ENCODE measurements around the gene MTA3.
"Not testable (repeated sequence)": the region's sequence is repeated elsewhere in the genome, so short reads cannot be mapped to it uniquely, and the experiment has no call there.

MTA3 gene

DNA sequence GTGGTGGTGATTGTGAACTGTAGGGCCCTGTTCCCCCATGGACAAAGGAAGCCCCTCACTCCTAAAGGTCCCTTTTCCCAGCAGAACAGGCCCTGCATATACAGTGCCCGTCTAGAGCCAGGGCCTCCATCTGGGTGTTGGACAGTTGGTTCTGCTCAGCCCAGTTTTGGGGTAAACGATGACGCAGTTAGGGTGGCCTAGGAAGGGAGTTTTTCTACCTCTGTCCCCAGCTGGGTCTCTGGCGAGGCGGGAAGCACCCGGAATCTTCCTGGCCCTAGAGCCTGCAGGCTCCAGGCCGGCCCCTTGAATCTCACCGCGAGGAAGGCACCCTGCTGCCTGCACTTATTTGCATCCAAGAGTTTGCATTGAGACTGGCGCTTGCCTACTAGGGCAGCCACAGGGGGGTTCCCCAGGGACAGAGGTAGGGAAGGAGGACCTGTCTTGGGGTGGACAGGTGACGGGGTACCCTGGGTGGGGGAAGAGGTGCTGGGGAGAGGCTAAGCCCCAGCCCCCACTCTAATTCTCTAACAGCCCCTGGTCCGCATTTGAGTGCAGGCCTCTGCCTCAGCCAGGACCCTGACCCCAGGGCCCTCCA, 529 bp upstream of the MTA3 start:
- DNase-seq (ENCODE audit: low spot score), result no peak

DNA sequence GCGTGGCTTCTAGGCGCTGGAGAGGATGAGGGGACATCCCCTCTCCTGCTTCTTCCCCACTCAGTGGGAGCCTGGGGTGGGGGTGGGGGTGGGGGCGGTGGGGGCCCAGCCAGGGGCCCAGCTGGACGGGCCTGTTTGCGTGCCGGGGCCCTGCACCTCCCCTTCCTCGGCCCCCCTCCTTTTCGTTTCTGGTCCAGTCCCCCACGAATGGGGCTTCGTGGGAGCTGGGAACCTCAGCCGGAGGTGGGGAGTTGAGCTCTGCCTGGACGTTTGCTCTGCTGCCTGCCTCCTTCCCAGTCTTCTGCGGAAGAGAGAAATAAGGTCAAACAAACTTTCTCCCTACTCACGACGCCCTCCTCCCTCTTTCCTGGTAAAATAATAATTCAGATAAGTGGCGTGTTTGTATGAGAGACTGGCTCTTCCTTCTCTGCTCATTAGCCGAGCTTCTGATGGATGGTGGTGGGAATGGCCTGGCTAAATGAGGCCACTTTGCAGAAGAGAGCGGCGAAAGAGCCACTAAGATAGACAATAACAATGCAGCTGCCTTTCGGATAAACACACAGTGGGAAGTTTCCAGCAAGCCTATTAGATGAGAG, 782 bp downstream of the MTA3 start:
- DNase-seq (ENCODE audit: low spot score), result no peak

DNA sequence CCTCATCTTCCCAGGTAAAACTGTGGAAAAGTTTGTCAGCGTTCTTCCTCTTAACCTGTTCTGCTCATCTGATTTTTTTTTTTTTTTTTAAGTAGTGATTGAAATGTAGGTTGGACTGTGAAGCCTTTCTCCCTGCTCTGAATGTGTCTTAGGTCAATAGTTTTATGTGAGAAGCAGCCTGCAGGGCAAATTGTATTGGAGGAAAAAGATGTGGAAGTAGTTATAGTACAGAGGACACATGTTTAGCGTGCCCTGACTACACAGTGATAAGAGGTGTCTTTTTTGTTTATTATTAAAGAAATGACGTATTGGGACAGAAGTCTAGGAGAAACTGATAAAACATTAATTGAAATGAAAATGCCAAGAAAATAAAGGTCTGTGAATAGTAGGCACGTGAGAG, 1.5 kb downstream of the MTA3 start:
- no peak for DNase-seq (ENCODE audit: low spot score)

DNA sequence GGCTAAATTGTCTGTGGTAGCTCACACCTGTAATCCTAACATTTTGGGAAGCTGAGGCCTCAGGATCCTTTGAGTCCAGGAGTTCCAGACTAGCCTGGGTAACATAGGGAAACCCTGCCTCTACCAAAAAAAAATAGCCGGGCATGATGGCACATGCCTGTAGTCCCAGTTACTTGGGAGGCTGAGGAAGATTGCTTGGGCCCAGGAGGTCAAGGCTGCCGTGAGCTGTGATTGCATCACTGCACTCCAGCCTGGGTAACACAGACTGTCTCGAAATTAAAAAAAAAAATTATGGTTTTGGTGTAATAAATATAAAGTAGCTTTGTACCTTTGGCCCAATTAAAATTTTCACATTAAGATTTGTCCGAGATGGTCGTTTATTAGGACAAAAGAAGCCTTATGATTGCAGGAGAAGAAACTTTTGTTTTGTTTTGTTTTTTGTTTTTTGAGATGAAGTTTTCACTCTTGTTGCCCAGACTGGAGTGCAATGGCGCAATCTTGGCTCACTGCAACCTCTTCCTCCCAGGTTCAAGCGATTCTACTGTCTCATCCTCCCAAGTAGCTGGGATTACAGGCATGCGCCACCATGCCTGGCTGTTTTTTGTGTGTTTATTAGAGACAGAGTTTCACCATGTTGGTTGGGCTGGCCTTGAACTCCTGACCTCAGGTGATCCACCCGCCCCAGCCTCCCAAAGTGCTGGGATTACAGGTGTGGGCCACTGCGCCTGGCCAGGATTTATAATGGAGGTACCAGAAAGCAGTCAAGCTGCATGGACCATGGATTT, 4.1 kb downstream of the MTA3 start:
- no peak for DNase-seq (ENCODE audit: low spot score)

DNA sequence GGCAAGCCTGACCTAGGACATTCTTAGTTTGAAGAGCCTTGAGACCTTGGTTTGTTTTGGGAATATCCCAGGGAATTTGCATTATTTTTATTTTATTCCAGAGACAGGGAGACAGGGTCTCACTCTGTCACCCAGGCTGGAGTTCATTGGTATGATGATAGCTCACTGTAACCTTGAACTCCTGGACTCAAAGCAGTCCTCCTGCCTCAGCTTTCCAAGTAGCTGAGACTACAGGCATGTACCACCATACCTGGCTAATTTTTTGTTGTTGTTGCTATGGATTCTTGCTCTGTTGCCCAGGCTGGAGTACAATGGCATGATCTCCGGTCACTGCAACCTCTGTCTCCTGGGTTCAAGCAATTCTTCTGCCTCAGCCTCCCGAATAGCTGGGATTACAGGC, 4.8 kb downstream of the MTA3 start:
- no peak for DNase-seq (ENCODE audit: low spot score)

DNA sequence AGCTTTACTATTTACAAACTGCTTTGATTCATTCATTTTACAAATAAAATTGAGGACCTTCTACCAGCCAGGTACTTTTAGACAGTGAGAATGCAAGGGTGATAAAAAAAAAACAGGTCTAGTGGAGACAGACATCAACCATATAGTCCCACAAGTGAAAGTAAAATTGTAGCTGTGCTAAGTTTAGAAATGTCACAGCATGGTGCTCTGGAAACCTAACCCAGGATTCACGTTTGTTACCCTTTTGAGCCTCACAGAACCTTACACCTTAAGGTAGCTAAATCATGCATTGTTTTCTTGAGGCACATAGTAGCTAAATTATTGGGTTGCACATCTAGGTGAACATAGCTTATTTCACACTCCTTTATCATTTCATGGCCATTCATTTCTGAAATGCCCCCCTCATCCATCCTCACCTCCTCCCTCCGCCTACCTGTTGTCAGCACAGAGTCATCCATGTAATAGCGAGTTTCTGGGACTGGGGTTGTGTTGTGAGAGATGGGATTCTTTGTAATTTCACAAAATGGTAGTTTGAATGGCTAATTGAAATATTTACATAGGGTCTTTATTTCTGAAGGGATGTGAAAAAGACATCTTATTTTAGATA, 7.1 kb downstream of the MTA3 start:
- DNase-seq (ENCODE audit: low spot score), result no peak

DNA sequence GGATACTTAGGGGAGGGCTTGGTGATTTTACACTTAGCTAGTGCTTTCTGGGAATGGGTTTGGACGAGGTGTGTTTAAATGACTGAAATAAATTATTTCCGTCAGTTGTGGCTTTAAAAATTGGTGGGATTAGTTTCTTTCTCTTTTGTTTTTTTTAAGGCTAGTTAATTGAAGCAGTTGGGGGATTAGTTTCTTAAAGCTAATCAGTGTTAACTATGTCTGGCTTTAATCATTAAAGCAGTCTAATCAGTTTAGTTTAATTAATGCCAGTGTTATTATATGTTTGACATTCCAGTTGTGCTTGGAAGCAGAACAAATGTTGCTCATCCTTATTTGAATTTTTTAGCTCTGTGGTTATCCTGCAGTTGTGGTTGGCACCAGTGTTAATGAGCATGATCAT, 10.2 kb downstream of the MTA3 start:
- DNase-seq (ENCODE audit: low spot score), result no peak

DNA sequence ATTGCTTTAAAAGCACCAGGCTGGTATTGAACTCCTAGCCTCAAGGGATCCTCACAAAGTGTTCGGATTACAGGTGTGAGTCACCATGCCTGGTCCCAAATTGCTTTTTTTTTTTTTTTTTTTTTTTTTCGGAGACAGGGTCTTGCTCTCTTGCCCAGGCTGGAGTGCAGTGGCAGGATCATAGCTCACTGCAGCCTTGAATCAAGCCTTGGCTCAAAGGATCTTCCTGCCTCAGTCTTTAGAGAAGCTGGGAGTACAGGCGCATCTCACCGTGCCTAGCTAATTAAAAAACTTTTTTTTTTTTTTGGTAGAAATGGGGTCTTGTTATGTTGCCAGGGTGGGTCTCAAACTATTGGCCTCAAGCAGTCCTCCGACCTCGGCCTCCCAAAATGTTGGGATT, 12.8 kb downstream of the MTA3 start:
- no peak for DNase-seq (ENCODE audit: low spot score)

DNA sequence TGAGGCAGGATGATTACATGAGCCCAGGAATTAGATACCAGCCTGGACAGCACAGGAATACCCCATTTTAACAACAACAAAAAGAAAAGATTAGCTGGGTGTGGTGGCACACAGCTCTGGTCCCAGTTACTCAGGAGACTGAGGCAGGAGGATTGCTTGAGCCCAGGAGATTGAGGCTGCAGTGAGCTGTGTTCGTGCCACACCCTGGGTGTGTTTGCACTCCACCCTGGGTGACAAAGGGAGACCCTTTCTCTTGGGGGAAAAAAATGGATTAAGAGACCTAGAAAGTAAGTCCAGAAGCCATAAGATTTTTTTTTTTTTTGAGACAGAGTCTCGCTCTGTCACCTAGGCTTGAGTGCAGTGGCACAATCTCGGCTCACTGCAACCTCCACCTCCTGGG, 16.2 kb downstream of the MTA3 start:
- not testable (repeated sequence) for DNase-seq (ENCODE audit: low spot score)

DNA sequence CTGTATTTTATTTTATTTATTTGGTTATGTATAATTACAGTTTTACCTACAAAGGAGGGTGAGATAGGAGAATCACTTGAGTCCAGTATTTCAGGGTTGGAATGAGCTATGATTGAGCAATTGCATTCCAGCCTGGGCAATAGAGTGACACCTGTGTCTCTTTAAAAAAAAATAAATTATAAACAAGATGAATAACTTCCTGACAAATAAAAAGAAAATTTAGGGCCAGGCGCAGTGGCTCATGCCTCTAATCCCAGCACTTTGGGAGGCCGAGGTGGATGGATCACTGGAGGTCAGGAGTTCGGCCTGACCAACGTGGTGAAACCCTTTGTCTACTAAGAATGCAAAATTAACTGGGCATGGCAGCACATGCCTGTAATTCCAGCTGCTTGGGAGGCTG, 17.3 kb downstream of the MTA3 start:
- DNase-seq (ENCODE audit: low spot score), result no peak

DNA sequence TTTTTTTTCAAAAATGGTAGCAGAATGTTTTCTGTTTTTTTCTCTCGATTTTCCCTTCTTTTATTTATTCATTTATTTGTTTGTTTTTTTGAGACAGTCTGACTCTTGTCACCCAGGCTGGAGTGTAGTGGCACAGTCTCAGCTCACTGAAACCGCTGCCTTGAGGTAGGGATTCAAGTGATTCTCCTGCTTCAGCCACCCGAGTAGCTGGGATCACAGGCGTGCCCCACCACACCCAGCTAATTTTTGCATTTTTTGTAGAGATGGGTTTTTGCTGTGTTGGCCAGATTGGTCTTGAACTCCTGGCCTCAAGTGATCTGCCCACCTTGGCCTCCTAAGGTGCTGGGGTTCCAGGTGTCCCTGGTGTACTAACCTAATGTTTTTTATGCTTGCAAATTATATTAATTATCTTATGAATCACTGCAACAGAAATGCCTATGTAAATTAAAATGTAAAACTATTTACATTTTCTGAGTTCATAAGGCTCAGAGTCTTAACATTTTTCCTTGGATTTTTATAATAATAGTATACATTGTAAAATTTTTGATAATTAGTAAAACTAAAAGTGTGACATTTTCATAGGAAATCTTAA, 19.2 kb downstream of the MTA3 start:
- DNase-seq (ENCODE audit: low spot score), result no peak

DNA sequence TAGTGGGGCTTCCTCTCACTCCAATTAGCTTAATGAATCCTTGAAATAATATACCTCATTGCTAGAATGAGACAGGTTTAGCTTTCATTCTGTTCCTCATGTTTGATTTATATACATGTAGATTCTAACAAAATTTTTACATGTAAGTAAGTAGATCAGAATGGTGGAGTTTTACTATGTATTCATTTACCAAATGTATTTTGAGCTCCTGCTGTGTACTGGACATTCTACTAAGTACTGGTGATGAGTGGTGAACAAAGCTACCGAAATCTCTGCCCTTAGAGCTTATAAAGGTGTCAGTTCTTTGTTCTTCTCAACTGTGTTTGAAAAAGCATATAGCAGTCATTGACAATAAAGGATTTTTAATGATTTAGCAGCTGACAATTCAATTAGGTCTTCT, 19.7 kb downstream of the MTA3 start:
- no peak for DNase-seq (ENCODE audit: low spot score)

DNA sequence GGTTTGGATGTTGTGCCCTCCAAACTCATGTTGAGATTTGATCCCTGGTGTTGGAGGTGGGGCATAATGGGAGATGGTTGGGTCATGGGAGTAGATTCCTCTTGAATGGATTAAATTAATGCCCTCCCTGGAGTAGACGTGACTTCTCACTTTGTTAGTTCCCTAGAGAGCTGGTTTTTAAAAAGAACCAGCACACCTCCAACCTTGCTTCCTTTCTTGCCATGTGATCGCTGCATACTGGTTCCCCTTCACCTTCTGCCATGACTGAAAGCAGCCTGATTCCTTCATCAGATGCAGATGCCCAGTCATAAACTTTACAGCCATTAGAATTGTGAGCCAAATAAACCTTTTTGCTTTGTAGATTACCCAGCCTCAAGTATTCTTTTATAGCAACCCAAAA, 21.7 kb downstream of the MTA3 start:
- no peak for DNase-seq (ENCODE audit: low spot score)

DNA sequence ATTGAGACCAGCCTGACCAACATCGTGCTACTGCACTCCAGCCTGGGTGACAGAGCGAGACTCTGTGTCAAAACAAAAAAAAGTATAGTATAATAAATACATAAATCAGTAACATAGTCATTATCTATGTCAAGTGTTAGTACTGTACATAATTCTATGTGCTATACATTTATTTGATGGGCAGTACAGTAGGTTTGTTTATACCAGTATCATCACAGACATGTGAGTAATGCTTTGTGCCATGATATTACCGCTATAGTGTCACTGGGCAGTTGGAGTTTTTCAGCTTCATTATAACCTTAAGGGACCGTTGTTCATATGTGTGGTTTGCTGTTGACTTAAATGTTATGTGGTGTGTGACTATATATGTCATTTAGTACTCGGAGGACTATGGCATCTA, 24.9 kb downstream of the MTA3 start:
- DNase-seq (ENCODE audit: low spot score), result no peak

DNA sequence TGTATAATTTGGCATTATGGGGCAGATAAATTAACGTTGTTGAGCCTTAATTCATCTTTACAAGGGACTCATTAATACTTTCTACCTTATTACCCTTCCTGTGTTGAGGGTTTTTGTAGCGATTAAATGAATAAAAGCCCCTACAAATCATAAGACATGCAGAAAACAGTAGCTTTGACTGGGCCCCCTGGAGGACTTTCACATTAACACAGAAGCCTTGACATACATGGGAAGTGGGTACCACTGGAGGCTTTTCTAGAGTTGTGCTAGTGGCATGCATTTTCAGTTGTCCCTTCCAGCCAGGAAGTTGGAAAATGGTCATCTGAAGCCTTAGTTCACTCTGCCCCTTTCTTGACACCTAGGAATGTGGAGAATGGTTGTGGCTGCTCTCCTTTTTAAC, 30.2 kb downstream of the MTA3 start:
- no peak for DNase-seq (ENCODE audit: low spot score)

DNA sequence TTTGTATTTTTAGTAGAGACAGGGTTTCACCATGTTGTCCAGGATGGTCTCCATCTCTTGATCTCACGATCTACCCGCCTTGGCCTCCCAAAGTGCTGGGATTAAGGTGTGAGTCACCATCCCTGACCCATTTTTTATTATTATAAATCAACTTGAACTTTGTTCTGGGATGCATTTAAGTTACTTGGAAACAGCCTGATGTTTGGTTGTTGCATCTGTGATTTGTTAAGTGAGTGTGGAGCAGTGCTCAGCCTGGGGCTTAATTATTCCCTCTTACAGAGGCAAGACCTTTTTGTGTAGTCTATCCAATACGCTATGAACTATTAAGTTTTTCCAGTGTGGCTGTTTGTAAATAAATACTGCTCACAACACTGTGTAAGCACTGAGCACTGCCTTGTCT, 32.6 kb downstream of the MTA3 start:
- DNase-seq (ENCODE audit: low spot score), result no peak

DNA sequence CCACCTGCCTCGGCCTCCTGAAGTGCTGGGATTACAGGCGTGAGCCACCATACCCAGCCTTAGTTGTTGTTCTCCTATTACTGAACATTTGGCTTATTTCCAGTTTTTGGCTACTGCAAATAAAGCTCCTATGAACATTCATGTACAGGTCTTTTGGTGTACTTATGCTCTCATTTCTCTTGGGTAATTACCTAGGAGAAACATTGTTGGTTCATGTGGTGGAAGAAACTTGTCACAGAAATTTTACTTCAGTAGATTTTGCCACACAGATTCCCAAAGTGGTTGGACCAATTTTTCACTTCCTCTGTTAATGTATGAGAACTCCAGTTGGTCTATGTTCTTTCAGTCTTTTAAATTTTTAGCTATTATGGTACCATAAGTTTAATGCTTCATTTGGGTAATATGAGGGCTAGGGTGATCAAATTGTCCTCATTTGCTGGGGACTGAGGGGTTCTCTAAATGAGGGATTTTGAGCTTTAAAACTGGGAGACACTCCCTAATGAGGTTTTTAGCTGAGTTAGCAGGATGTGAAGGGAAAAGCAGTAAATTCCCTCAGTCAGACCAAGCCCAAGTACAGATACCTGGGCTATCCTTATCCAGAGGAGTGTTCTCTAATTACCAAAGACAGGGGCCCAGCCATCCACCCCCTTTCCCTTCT, 33.9 kb downstream of the MTA3 start:
- no peak for DNase-seq (ENCODE audit: low spot score)

DNA sequence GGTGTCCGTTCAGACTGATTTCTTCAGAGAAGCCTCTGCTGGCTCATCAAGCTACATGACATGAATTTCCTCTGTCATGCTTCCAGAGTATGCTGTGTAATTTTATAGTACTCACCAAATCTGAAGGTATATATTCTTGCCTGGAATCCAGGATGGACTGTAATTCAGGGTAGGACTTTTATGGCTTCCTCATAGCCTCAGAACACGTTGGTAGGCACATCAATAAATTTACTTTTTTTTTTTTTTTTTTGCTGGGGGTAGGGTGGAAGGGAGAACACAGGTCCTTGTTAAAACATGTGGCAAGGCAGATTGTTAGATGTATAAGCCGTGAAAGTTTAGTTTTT, 34.4 kb downstream of the MTA3 start:
- DNase-seq (ENCODE audit: low spot score), result no peak

DNA sequence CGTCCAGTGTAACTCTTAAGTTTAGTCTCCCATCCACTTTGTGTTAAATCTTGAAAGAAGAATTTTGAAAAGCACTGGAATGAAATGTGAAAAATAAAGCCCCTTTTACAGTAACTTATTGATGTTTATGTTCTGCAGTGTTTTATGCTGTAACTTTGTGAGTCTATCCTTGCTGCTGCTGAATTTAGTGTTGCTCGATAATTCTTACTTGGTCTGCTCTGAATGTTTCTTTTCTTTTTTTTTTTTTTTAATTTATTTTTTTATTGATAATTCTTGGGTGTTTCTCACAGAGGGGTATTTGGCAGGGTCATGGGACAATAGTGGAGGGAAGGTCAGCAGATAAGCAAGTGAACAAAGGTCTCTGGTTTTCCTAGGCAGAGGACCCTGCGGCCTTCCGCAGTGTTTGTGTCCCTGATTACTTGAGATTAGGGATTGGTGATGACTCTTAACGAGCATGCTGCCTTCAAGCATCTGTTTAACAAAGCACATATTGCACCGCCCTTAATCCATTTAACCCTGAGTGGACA, 36.0 kb downstream of the MTA3 start:
- not testable (repeated sequence) for DNase-seq (ENCODE audit: low spot score)

DNA sequence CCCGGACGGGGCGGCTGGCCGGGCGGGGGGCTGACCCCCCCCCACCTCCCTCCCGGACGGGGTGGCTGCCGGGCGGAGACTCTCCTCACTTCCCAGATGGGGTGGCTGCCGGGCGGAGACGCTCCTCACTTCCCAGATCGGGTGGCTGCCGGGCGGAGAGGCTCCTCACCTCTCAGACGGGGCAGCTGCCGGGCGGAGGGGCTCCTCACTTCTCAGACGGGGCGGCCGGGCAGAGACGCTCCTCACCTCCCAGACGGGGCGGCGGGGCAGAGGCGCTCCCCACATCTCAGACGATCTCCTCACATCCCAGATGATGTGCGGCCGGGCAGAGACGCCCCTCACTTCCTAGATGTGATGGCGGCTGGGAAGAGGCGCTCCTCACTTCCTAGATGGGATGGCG, 37.7 kb downstream of the MTA3 start:
- DNase-seq (ENCODE audit: low spot score), result not testable (repeated sequence)

DNA sequence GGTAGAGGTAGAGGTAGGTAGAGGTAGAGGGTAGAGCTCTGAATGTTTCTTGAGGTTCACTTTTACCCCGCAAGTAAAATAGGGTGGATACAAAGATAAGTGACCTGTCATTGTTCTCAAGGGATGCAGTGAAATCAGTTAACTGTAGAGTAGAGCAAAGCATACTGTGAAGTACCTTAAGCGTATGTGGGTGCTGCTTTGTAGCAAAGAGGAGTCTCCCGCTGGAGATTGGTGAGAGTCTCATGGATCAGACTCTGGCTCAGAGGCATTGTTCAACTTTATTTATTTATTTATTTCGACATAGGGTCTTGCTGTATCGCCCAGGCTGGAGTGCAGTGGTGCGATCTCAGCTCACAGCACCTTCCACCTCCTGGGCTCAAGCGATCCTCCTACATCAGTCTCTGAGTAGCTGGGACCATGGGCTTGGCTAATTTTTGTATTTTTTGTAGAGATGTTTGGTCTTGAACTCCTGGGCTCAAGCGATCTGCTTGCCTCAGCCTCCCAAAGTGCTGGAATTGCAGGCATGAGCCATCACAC, 38.7 kb downstream of the MTA3 start:
- no peak for DNase-seq (ENCODE audit: low spot score)

All from hematopoietic multipotent progenitor cell treated with erythropoietin and hydrocortisone succinate and interleukin-3 and kit ligand, for 17 days (in vitro differentiated cells).